ENCODE data around the gene CCSER1.
"Not testable (repeated sequence)": the region's sequence is repeated elsewhere in the genome, so short reads cannot be mapped to it uniquely, and the experiment has no call there.

The CCSER1 gene

DNA sequence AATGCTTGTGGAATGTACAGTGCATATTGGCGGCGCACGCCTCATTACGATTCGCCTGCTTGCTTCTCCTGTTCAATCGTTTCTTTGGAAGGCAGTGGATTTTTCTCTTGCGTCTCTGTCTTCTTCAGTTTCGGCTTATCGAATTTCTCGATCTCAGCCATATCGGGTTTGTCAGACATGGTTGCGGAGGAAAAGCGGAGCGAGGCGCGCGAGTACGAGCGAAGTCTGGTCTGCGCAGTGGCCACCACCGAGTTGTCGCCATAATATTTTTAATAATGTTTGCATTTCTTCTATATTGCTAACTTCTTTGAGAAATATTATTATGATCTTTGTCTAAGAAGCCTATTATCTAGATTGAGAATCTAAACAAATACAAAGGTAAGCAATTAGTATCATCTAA, 711.7 kb downstream of the CCSER1 start:
- not testable (repeated sequence) for H3K9me3 Mint-ChIP-seq; H3K27ac Mint-ChIP-seq; ATAC-seq; H3K4me1 Mint-ChIP-seq; DNase-seq (ENCODE audit: low spot score in 2 of 2); H3K36me3 Mint-ChIP-seq; H3K4me3 Mint-ChIP-seq

DNA sequence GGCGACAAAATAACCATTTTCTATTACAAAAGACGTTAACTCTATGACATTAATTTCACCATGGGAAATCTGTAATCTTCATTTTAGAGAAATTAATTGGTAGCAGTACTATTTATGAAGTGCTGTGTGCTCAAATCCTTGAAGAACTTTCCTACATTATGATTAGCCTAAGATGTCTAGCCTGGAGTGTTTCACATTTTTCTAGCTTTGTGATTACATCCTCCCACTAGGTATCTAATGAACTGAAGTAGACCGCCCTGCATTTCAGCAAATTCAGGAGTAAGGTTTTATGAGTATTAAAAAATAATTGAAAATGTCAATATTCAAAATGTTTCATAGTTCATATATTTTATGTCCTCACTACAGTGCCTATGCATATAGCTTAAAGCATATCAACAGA, 713.1 kb downstream of the CCSER1 start:
- H3K27ac Mint-ChIP-seq: no peak overlapping the region
- H3K4me3 Mint-ChIP-seq: no peak overlapping the region
- no peaks in the 10 kb centered on the region for H3K4me1 Mint-ChIP-seq
- peaks cover 13% of the 10 kb centered on the region for H3K9me3 Mint-ChIP-seq
- no peak for ATAC-seq
- DNase-seq (ENCODE audit: low spot score in 2 of 2): no peak
- H3K36me3 Mint-ChIP-seq: no peaks in the 10 kb centered on the region

DNA sequence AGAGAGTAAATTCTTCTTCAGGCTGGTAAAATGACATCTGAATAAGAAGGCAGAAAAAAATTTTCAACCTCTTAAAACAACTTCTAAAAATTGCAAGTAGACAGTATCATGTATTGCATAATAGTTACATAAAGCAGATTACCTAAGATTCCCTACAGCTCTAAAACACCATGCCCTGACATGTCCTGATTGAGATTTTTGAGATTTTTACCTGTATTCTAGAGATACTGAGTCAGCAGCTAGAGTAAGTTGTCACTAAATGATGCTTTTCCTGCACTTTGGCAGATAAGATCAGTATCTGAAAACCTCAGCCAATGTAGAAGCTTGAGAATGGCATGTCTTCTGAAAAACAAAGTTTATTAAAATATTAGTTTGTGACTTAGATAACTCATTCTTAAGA, 713.6 kb downstream of the CCSER1 start:
- no peak for ATAC-seq
- Mint-ChIP-seq H3K27ac (no peak overlapping the region), H3K4me3 (no peak overlapping the region), H3K36me3 (no peaks in the 10 kb centered on the region), H3K9me3 (peaks cover 13% of the 10 kb centered on the region), H3K4me1 (no peaks in the 10 kb centered on the region)
- no peak for DNase-seq (ENCODE audit: low spot score in 2 of 2)

DNA sequence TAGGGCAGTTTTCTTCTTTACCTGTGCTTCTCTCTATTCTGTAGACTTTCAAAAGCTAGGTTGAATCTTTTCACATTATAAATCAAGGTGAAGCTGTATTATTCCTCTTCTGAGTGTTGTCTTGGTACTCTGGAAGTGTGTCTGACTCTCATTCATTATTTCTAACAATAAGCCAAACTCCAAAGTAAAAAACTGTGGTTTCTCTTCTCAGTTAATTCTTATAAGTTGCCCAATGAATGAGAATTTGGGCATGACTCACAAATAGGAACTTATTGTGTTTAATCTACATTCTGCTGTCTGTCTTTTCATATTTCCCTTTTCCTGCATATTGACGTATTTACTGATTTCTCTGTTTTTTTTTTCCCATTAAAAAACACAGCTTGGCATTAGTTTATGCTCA, 714.5 kb downstream of the CCSER1 start:
- Mint-ChIP-seq H3K4me3 (no peak overlapping the region), H3K27ac (no peak overlapping the region), H3K36me3 (no peaks in the 10 kb centered on the region), H3K4me1 (no peaks in the 10 kb centered on the region), H3K9me3 (peaks cover 13% of the 10 kb centered on the region)
- ATAC-seq: no peak
- DNase-seq (ENCODE audit: low spot score in 2 of 2): no peak

DNA sequence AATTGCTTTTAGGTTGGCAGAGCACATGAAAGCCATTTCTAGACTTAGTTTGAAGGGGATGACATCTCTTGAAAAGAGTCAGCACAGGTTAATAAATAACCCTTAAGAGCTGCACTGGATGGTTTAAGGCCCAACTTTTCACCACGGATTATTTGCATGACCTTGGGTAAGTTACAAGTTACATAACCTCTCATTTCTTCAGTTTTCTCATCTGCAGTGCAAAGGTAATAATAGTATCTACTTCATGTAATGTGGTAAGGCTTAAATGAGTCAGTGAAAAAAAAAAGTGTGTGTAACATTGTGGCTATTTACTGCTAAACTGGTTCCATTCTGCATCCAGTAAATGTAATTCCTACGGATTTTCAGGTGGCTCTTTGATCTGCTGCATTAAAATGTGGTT, 715.8 kb downstream of the CCSER1 start:
- no peak overlapping the region for H3K27ac Mint-ChIP-seq
- ATAC-seq (no peak), DNase-seq (ENCODE audit: low spot score in 2 of 2) (no peak)
- H3K9me3 Mint-ChIP-seq: peaks cover 16% of the 10 kb centered on the region
- H3K4me3 Mint-ChIP-seq: no peak overlapping the region
- H3K36me3 Mint-ChIP-seq: no peaks in the 10 kb centered on the region
- H3K4me1 Mint-ChIP-seq: no peaks in the 10 kb centered on the region

DNA sequence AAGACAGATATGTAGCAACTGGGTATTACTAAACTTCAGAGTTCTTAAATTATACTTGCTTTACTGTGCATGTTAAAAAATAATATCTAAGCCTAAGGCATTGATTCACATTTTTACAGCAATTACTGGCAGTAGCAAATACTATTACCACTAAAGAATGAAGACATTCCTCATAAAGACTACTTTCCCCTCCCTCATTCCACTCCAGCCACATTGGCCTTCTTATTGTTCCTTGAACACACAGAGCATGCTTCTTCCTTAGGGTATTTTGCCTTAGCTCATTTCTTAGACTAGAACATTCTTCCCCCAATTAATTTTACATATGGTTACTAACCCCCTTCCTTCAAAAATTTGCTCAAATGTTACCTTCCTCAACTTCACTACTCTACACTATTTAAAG, 717.0 kb downstream of the CCSER1 start:
- H3K36me3 Mint-ChIP-seq: no peaks in the 10 kb centered on the region
- no peak overlapping the region for H3K4me3 Mint-ChIP-seq
- no peak overlapping the region for H3K27ac Mint-ChIP-seq
- DNase-seq (ENCODE audit: low spot score in 2 of 2) (no peak), ATAC-seq (no peak)
- H3K4me1 Mint-ChIP-seq: no peaks in the 10 kb centered on the region
- peaks cover 20% of the 10 kb centered on the region for H3K9me3 Mint-ChIP-seq

DNA sequence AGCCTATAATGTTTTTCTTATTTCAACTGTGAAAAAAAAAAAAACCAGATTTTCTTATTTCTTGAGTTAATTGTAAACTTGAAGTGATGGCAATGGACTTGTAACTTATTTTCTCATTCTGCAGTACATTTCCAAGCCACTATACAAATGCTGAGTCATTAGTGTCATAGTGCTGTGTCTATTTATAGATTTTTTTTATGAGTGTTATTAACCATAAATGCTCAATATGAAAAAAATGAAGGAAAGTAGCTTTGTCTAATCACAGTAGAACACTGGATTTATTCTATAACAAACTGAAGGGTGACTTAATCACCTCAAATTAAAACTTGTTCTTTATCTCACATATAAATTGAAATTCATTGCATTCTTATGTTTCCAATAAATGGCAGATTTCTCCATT, 718.6 kb downstream of the CCSER1 start:
- Mint-ChIP-seq H3K4me1 (no peaks in the 10 kb centered on the region), H3K9me3 (peaks cover 20% of the 10 kb centered on the region), H3K36me3 (no peaks in the 10 kb centered on the region), H3K27ac (no peak overlapping the region), H3K4me3 (no peak overlapping the region)
- DNase-seq (ENCODE audit: low spot score in 2 of 2) (no peak), ATAC-seq (no peak)

DNA sequence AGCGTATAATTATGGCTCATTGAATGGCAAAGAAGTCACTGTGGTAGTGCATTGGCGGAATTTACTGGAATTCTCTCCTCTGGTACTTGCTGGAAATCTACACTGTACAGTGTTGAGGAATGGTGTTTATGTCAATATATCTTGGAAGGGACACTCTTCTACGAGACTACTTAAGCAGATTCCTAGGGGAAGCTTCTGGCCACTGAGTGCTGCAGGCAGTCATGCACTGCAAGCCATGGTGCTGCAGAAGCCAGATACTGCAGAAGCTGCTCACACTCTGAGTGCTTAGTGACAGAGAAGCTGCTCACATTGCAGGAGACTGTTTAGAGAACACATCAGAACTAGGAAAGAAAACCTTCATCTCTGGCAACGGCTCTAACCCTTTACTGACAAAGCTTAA, 725.0 kb downstream of the CCSER1 start:
- H3K4me1 Mint-ChIP-seq: no peaks in the 10 kb centered on the region
- no peaks in the 10 kb centered on the region for H3K36me3 Mint-ChIP-seq
- ATAC-seq: no peak
- DNase-seq (ENCODE audit: low spot score in 2 of 2): no peak
- H3K9me3 Mint-ChIP-seq: peaks cover 17% of the 10 kb centered on the region
- H3K27ac Mint-ChIP-seq: no peak overlapping the region
- H3K4me3 Mint-ChIP-seq: no peak overlapping the region

DNA sequence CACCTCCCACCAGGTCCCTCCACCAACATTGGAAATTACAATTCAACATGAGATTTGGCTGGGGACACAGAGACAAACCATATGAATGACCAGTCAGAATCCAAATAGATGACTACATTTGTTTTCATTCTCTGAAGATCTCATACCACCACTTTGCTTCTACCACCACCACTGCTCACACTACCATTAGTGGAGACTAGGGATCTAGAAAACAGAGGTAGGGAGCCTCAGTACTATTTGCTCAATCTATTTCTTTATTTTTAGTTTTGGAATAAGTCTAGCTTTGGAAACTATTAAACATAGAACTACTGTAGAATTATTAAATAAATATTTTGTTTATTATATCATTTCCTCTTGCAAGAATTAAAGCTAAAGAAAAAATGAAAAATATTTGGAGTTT, 727.9 kb downstream of the CCSER1 start:
- Mint-ChIP-seq H3K4me3 (no peak overlapping the region), H3K4me1 (no peaks in the 10 kb centered on the region), H3K9me3 (peaks cover 12% of the 10 kb centered on the region), H3K36me3 (no peaks in the 10 kb centered on the region), H3K27ac (no peak overlapping the region)
- ATAC-seq (no peak), DNase-seq (ENCODE audit: low spot score in 2 of 2) (no peak)

DNA sequence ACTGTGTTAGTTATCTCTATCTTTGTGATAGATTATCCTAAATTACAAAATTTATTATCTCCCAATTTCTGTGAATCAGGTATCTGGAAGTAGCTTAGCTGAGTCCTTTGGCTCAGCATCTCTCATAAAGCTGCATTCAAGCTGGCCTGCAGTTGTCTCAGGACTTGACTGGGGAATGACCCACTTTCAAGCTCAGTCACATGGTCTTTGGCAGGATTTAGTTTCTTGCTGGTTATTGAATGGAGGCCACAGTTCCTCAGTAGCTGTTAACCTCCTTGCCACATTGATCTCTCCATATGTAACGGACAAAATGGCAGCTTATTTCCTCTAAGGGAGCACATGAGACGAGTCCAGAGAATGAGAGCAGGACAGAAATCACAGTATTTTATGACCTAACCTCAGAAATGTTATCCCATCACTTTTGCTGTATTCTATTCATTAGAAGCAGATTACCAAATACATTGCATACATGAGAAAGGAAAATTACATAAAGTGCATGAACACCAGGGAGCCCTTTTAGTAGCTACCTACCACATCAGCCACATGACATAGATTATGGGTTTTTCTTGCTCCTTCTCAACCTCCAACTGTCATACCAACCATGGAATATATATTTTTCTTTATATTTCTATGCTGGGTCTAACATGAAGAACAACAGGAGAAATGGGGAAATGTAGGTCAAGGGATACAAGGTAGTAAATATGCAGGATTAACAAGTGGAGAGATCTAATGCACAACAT, 730.1 kb downstream of the CCSER1 start:
- Mint-ChIP-seq H3K36me3 (no peaks in the 10 kb centered on the region), H3K4me1 (no peaks in the 10 kb centered on the region), H3K9me3 (peaks cover 10% of the 10 kb centered on the region), H3K27ac (no peak overlapping the region), H3K4me3 (no peak overlapping the region)
- no peak for DNase-seq (ENCODE audit: low spot score in 2 of 2)
- no peak for ATAC-seq

DNA sequence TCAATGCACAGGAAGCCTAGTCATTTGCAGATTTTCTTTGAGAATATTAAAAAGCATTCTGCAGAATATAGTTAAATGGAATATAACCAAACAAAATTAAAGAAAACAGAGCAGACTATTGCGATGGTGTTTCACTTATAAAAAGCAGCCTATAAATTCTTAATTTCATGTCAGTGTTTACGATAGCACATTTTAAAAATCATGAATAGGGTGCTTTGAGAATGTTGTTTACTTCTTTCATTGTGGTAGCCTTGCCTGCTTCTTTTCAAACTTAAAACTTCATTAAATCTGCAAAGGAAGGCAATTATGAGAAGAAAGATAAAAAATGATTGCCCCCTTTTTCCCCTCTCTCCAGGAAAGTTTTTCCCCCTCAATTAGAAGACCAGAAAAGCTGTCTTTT, 748.6 kb downstream of the CCSER1 start:
- Mint-ChIP-seq H3K36me3 (no peaks in the 10 kb centered on the region), H3K4me1 (no peaks in the 10 kb centered on the region), H3K9me3 (peaks cover 24% of the 10 kb centered on the region), H3K27ac (no peak overlapping the region), H3K4me3 (no peak overlapping the region)
- no peak for ATAC-seq
- no peak for DNase-seq (ENCODE audit: low spot score in 2 of 2)

DNA sequence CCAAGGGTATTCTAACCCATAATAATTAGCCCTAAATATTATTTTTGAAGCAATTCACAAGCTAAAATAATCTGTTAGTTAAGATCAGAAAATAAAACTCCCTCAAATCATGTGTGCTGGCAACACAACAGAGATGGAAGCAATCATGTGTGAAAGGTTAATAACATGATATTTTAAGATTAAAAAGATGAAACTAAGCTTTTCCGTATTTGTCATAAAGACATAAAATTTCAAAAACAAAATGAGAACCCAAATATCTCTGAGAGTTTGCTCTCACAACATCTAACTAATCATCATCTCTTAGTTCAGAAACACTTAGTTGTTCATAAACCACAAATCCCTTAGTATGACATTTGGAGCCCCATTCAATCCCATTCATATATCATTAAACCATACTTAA, 749.1 kb downstream of the CCSER1 start:
- Mint-ChIP-seq H3K4me1 (no peaks in the 10 kb centered on the region), H3K27ac (no peak overlapping the region), H3K9me3 (peaks cover 24% of the 10 kb centered on the region), H3K36me3 (no peaks in the 10 kb centered on the region), H3K4me3 (no peak overlapping the region)
- no peak for ATAC-seq
- DNase-seq (ENCODE audit: low spot score in 2 of 2): no peak

DNA sequence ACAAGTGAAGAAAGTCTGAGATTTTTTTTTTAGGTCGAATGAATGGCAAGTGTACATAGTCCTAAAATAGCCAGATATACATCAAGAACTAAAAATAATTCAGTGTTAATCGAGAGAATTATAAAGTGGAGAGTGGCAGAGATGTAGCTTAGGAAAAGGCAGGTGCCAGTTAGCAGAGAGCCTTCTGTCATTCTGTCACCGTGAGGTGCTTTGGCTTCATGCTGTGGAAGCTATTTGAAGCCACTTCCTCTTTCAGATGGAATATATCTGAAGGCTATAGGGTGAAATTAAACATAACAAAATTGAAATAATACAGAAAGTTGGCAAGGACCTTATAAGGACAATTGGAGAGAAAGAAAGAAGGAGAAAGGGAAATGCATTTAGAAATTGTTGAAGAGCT, 756.3 kb downstream of the CCSER1 start:
- Mint-ChIP-seq H3K27ac (no peak overlapping the region), H3K4me3 (no peak overlapping the region), H3K36me3 (no peaks in the 10 kb centered on the region), H3K9me3 (peaks cover 16% of the 10 kb centered on the region), H3K4me1 (no peaks in the 10 kb centered on the region)
- DNase-seq (ENCODE audit: low spot score in 2 of 2) (no peak), ATAC-seq (no peak)

DNA sequence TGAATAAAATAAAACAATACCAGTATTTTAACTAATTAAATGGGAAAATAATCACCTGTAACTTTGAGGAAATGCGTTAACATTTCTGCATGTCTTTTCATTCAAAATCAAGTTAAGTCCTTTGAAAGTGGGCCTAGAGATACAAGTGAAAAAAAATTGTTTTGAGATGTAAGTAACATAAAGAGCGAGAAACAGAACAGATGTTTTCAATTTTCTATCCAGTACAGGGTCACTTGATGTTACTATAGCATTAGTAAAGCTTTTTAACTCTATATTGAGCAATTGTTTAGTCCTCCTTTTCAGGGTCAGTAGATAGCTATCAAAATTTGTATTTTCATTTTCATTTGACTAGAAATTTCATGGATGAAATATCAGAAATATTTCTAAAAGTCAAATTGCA, 761.4 kb downstream of the CCSER1 start:
- peaks cover 8% of the 10 kb centered on the region for H3K9me3 Mint-ChIP-seq
- H3K4me1 Mint-ChIP-seq: no peaks in the 10 kb centered on the region
- no peak for DNase-seq (ENCODE audit: low spot score in 2 of 2)
- H3K36me3 Mint-ChIP-seq: no peaks in the 10 kb centered on the region
- ATAC-seq: no peak
- no peak overlapping the region for H3K4me3 Mint-ChIP-seq
- H3K27ac Mint-ChIP-seq: no peak overlapping the region

DNA sequence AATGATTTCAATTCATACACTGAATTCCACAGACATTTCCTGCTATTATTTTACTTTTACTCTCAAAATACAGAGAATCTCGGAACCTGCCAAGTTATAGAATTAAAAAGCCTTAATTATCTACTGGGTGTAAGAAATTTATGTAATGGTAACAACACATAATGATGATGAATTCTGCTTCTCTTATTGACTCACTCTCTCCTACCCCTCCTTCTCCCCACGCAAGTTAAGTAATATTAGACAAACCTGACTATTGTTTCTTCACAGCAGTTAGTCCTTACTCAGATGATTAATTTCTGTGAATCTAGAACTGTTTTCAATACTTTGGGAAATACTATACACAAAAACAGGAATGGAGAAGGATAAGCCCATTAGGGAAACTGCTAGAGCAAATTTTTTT, 762.0 kb downstream of the CCSER1 start:
- Mint-ChIP-seq H3K4me1 (no peaks in the 10 kb centered on the region), H3K9me3 (peaks cover 5% of the 10 kb centered on the region), H3K4me3 (no peak overlapping the region), H3K27ac (no peak overlapping the region), H3K36me3 (no peaks in the 10 kb centered on the region)
- DNase-seq (ENCODE audit: low spot score in 2 of 2) (no peak), ATAC-seq (no peak)

DNA sequence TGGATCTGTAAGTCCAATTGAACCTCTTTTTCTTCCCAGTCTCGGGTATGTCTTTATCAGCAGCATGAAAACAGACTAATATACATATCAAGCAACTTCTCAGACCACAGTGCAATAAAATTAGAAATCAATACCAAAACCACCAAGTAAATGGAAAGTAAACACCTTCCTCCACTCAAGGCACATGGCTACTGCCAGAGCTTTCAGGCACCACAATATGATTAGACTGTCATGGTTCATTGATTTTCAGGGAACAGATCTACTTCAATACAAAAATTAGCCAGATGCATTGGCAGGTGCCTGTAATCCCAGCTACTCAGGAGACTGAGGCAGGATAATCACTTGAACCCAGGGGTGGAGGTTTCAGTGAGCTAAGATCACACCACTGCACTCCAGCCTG, 776.2 kb downstream of the CCSER1 start:
- H3K27ac Mint-ChIP-seq; H3K36me3 Mint-ChIP-seq; DNase-seq (ENCODE audit: low spot score in 2 of 2); ATAC-seq; H3K4me3 Mint-ChIP-seq; H3K4me1 Mint-ChIP-seq: not testable (repeated sequence)
- peaks cover 28% of the 10 kb centered on the region for H3K9me3 Mint-ChIP-seq

DNA sequence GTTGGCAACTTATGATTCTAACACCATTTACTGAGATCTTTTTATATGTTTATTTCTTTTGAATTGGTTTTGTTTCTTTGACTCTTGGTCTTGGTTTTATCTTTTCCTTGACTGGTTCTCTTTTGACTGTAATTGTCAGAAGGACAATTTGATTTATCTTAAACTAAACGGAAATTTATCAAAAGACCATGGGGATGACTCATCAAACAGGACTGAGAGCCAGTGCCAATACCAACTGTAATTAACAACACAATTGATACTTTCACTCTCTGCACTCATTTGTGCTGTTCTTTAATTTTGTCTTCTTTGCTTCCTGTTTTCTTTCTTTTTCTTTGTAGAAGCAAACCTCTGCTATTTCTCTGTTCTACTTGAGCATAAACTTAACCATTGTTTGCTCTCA, 776.8 kb downstream of the CCSER1 start:
- no peak for ATAC-seq

More for the DNA sequence above, 776.8 kb downstream of the CCSER1 start:
- no peak overlapping the region for H3K4me3 Mint-ChIP-seq
- no peak overlapping the region for H3K27ac Mint-ChIP-seq
- DNase-seq (ENCODE audit: low spot score in 2 of 2): no peak
- no peaks in the 10 kb centered on the region for H3K4me1 Mint-ChIP-seq
- H3K36me3 Mint-ChIP-seq: no peaks in the 10 kb centered on the region
- peaks cover 28% of the 10 kb centered on the region for H3K9me3 Mint-ChIP-seq
